K562 (cell line): ENCODE data around the gene CADM2. TPM values are rescaled to one million over a fixed set of nuclear protein-coding genes. Genes with fewer than 3 reads are reported as not detected.

Experiments
- ATAC-seq: fragments of 200-7000 bp; cut with Tn5 transposase; 3 replicates; pipeline ENCODE4 v1.9.1; 2020; ENCODE audit warnings: moderate library complexity
- BruUV-seq: library from RNA; stranded (reverse); fragments of 400-500 nt; replicated peaks from 2 replicates; lab custom pipeline; 2021; lab: Mats Ljungman, UMichigan
- CTCF ChIA-PET: fragments of 300-600 bp; formaldehyde crosslinking; extraction: SDS; loops from one replicate; lab custom pipeline; 2021; ENCODE audit warnings: low intra/inter-chr PET ratio; lab: Yijun Ruan, JAX
- POLR2A ChIA-PET: fragments of 300-600, 350-650 bp; sonication (Branson Sonifier 250); formaldehyde crosslinking; extraction: SDS; loops from one replicate; lab custom pipeline; 2021; ENCODE audit warnings: antibody characterized with exemption, inconsistent platforms; lab: Yijun Ruan, JAX
- DNase-seq, 4 experiments: peaks; one replicate each; pipeline versions ENCODE4 v3.0.0 to v3.0.0-alpha.2; 2011 to 2018; ENCODE audit warnings: low spot score in 3 of 4, mixed read lengths in 3 of 4; ENCODE audit errors: extremely low read depth in 1 of 4
- FAIRE-seq: peaks from 2 replicates; lab custom pipeline; 2011; peaks lifted over from hg19 to GRCh38; lab: Jason Lieb, UNC
- H2AFZ ChIP-seq: 2 replicates; pipeline ENCODE4 v1.6.0; 2011; ENCODE audit warnings: low read depth, low read length, control low read depth, inconsistent platforms
- H3K27ac ChIP-seq: fragments of 200-600 bp; 3 replicates; pipeline ENCODE4 v1.8.0; 2011; ENCODE audit warnings: low read depth, mild to moderate bottlenecking, control low read depth, inconsistent platforms, low read length, moderate library complexity, mixed read lengths; ENCODE audit errors: extremely low read depth
- H3K27me3 ChIP-seq, 2 experiments: fragments of 300-600 bp in 1 of 2; 2 replicates in 1 of 2; 3 replicates in 1 of 2; pipeline versions ENCODE4 v1.6.0 to v1.8.0; 2011; ENCODE audit warnings: inconsistent platforms in 2 of 2, low read length in 2 of 2, mild to moderate bottlenecking in 1 of 2, mixed read lengths in 1 of 2, moderate library complexity in 1 of 2; ENCODE audit not compliant: control insufficient read depth in 2 of 2, insufficient read depth in 2 of 2
- H3K36me3 ChIP-seq: fragments of 300-600 bp; 3 replicates; pipeline ENCODE4 v1.8.0; 2011; ENCODE audit warnings: mild to moderate bottlenecking, low read length, inconsistent platforms; ENCODE audit not compliant: control insufficient read depth, insufficient read depth
- H3K4me1 ChIP-seq, 2 experiments: fragments of 200-600 bp in 1 of 2; replicated peaks in 1 of 2; 2 replicates in 1 of 2; 3 replicates in 1 of 2; pipeline versions ENCODE4 v1.5.1 to v1.8.0; 2011; ENCODE audit warnings: inconsistent platforms in 2 of 2, low read length in 2 of 2, mild to moderate bottlenecking in 1 of 2, mixed read lengths in 1 of 2, moderate library complexity in 1 of 2; ENCODE audit not compliant: control insufficient read depth in 2 of 2, insufficient read depth in 2 of 2
- H3K4me2 ChIP-seq: 2 replicates; pipeline ENCODE4 v1.6.1; 2011; ENCODE audit warnings: low read length, control low read depth, inconsistent platforms, mixed read lengths; ENCODE audit not compliant: insufficient read depth
- H3K4me3 ChIP-seq: fragments of 200-600 bp; sonication (generic), shearing (Covaris generic); 2 replicates; pipeline ENCODE4 v1.5.1; 2016; ENCODE audit warnings: control low read depth, inconsistent platforms
- H3K79me2 ChIP-seq: fragments of 200-600 bp; 3 replicates; pipeline ENCODE4 v1.8.0; 2011; ENCODE audit warnings: low read length, inconsistent platforms; ENCODE audit not compliant: control insufficient read depth, insufficient read depth
- H3K9ac ChIP-seq, 2 experiments: 2 replicates each; pipeline versions ENCODE4 v1.6.0 to v1.6.1; 2011; ENCODE audit warnings: low read depth in 2 of 2, low read length in 2 of 2, control low read depth in 1 of 2, inconsistent platforms in 1 of 2, mild to moderate bottlenecking in 1 of 2, mixed read lengths in 1 of 2; ENCODE audit not compliant: insufficient read depth in 1 of 2
- H3K9me1 ChIP-seq: one replicate; pipeline ENCODE4 v1.6.0; 2011; ENCODE audit warnings: inconsistent platforms, mild to moderate bottlenecking, low read length, moderate library complexity; ENCODE audit not compliant: control insufficient read depth, insufficient read depth
- H3K9me3 ChIP-seq: replicated peaks from 2 replicates; pipeline ENCODE4 v1.5.1; 2011; ENCODE audit warnings: low read depth, low read length, inconsistent platforms; ENCODE audit not compliant: control insufficient read depth, insufficient read depth
- H4K20me1 ChIP-seq: replicated peaks from 2 replicates; pipeline ENCODE4 v1.6.1; 2011; ENCODE audit warnings: low read length, inconsistent platforms, mixed read lengths; ENCODE audit not compliant: control insufficient read depth, insufficient read depth
- CC2D1A ChIP-seq: fragments of 450-650 bp; IDR thresholded peaks from 2 replicates; pipeline ENCODE4 v1.6.1; 2017; ENCODE audit warnings: mild to moderate bottlenecking
- ETS2 ChIP-seq: IDR thresholded peaks from 2 replicates; pipeline ENCODE4 v1.6.1; 2016; ENCODE audit warnings: borderline replicate concordance, missing genetic modification characterization, mild to moderate bottlenecking, moderate library complexity, missing compliant biosample characterization; ENCODE audit not compliant: poor library complexity, severe bottlenecking
- LARP7 ChIP-seq: fragments of 450-650 bp; IDR thresholded peaks from 2 replicates; pipeline ENCODE4 v1.6.1; 2016
- SRSF3 ChIP-seq: fragments of 200-400 bp; formaldehyde crosslinking; IDR thresholded peaks from 2 replicates; pipeline ENCODE4 v1.6.1; 2016; ENCODE audit warnings: mild to moderate bottlenecking, low read length, moderate library complexity; ENCODE audit not compliant: insufficient read depth
- ZNF175 ChIP-seq: fragments of 200-800 bp; sonication (Bioruptor generic); IDR thresholded peaks from 2 replicates; pipeline ENCODE4 v1.6.1; 2016; ENCODE audit warnings: low read depth, mild to moderate bottlenecking, missing genetic modification characterization, missing compliant biosample characterization
- WGBS: fragments of 100-300 bp; shearing (Covaris generic); methylation state at CpG from one replicate; pipeline ENCODE4 v1.1.6; 2016; ENCODE audit warnings: low coverage, mixed read lengths; ENCODE audit not compliant: insufficient coverage; ENCODE audit errors: missing lambda C conversion rate; 5-methylcytosine and 5-hydroxymethylcytosine counted together
- in situ Hi-C: fragments of 300-500 bp; cut with MboI; formaldehyde crosslinking; loops from 4 replicates; pipeline ENCODE4 v1.15.0; 2018; ENCODE audit warnings: inconsistent platforms, mixed read lengths
- intact Hi-C: fragments of 100-400 bp; cut with micrococcal nuclease; formaldehyde crosslinking; loops from 2 replicates; pipeline ENCODE4 v1.14.2; 2022
- polyA plus RNA-seq, 8 experiments: library from polyadenylated mRNA; depleted of rRNA in 4 of 8; stranded (reverse) in 5 of 8; unstranded in 3 of 8; fragments of >200 nt; fragmentation: Nextera tagmentation in 2 of 8; fragmentation: Illumina TruSeq in 1 of 8; extraction: Ambion mirVana in 2 of 8; extraction: Trizol in 1 of 8; gene quantifications; 2 replicates each; pipeline versions ENCODE4 v1.2.1 to v1.2.3, GENCODE V29; 2011 to 2014; ENCODE audit warnings: inconsistent platforms in 1 of 8, missing spikeins in 1 of 8
- total RNA-seq, 7 experiments: library from RNA; depleted of rRNA in 6 of 7; stranded (reverse); fragments of >200 nt in 6 of 7; fragmentation: Illumina TruSeq in 2 of 7; extraction: Trizol in 2 of 7; gene quantifications; 2 replicates each; pipeline versions ENCODE4 v1.2.1 to v1.2.3, GENCODE V29; 2011 to 2021; ENCODE audit warnings: low replicate concordance in 1 of 7
- TF ChIP-seq, protein P1 (sequence below): fragments of 200-800 bp; sonication (Bioruptor generic); IDR thresholded peaks from 2 replicates; pipeline ENCODE4 v1.6.1; 2016; ENCODE audit warnings: missing genetic modification characterization, missing compliant biosample characterization
- TF ChIP-seq, protein P2 (sequence below): sonication (generic); formaldehyde crosslinking; IDR thresholded peaks from 2 replicates; pipeline ENCODE4 v1.8.0; 2023; ENCODE audit warnings: mild to moderate bottlenecking, missing genetic modification reagents

Gene CADM2
- total and polyA plus RNA-seq, 9 of the 15 experiments (the other 6 are each of a cell fraction or from before 2014, with no cell fraction given): 0.11 to 3.2 (median 0.95) TPM

DNA sequence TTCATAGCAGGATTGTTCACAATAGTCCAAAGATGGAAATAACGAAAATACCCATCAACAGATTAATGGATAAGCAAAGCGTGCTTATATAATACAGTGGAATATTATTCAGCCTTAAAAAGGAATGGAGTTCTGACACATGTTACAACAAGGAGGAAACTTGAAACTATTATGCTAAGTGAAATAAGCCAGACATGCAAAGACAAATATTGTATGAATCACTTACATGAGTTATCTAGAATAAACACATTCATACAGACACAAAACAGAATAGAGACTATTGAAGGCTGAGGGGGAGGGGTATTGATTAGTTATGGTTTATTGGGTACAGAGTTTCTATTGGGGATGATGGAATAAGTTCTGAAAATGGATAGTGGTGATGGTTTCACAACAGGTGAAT, 438.6 kb downstream of the CADM2 start:
- H3K9ac ChIP-seq: no peak overlapping the region
- no TSS peak for BruUV-seq
- TF ChIP-seq, protein P1, sequence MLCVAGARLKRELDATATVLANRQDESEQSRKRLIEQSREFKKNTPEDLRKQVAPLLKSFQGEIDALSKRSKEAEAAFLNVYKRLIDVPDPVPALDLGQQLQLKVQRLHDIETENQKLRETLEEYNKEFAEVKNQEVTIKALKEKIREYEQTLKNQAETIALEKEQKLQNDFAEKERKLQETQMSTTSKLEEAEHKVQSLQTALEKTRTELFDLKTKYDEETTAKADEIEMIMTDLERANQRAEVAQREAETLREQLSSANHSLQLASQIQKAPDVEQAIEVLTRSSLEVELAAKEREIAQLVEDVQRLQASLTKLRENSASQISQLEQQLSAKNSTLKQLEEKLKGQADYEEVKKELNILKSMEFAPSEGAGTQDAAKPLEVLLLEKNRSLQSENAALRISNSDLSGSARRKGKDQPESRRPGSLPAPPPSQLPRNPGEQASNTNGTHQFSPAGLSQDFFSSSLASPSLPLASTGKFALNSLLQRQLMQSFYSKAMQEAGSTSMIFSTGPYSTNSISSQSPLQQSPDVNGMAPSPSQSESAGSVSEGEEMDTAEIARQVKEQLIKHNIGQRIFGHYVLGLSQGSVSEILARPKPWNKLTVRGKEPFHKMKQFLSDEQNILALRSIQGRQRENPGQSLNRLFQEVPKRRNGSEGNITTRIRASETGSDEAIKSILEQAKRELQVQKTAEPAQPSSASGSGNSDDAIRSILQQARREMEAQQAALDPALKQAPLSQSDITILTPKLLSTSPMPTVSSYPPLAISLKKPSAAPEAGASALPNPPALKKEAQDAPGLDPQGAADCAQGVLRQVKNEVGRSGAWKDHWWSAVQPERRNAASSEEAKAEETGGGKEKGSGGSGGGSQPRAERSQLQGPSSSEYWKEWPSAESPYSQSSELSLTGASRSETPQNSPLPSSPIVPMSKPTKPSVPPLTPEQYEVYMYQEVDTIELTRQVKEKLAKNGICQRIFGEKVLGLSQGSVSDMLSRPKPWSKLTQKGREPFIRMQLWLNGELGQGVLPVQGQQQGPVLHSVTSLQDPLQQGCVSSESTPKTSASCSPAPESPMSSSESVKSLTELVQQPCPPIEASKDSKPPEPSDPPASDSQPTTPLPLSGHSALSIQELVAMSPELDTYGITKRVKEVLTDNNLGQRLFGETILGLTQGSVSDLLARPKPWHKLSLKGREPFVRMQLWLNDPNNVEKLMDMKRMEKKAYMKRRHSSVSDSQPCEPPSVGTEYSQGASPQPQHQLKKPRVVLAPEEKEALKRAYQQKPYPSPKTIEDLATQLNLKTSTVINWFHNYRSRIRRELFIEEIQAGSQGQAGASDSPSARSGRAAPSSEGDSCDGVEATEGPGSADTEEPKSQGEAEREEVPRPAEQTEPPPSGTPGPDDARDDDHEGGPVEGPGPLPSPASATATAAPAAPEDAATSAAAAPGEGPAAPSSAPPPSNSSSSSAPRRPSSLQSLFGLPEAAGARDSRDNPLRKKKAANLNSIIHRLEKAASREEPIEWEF (CRISPR knock-in tag): no peak
- no peak for TF ChIP-seq ZNF175
- no peak for TF ChIP-seq SRSF3
- TF ChIP-seq, protein P2, sequence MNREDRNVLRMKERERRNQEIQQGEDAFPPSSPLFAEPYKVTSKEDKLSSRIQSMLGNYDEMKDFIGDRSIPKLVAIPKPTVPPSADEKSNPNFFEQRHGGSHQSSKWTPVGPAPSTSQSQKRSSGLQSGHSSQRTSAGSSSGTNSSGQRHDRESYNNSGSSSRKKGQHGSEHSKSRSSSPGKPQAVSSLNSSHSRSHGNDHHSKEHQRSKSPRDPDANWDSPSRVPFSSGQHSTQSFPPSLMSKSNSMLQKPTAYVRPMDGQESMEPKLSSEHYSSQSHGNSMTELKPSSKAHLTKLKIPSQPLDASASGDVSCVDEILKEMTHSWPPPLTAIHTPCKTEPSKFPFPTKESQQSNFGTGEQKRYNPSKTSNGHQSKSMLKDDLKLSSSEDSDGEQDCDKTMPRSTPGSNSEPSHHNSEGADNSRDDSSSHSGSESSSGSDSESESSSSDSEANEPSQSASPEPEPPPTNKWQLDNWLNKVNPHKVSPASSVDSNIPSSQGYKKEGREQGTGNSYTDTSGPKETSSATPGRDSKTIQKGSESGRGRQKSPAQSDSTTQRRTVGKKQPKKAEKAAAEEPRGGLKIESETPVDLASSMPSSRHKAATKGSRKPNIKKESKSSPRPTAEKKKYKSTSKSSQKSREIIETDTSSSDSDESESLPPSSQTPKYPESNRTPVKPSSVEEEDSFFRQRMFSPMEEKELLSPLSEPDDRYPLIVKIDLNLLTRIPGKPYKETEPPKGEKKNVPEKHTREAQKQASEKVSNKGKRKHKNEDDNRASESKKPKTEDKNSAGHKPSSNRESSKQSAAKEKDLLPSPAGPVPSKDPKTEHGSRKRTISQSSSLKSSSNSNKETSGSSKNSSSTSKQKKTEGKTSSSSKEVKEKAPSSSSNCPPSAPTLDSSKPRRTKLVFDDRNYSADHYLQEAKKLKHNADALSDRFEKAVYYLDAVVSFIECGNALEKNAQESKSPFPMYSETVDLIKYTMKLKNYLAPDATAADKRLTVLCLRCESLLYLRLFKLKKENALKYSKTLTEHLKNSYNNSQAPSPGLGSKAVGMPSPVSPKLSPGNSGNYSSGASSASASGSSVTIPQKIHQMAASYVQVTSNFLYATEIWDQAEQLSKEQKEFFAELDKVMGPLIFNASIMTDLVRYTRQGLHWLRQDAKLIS (CRISPR knock-in tag): no peak
- TF ChIP-seq ETS2: no peak
- no peak for TF ChIP-seq CC2D1A
- no peak for TF ChIP-seq LARP7

More for the DNA sequence above, 438.6 kb downstream of the CADM2 start:
- no peak for FAIRE-seq
- H3K36me3 ChIP-seq: no peaks in the 10 kb centered on the region
- H3K4me2 ChIP-seq: no peak overlapping the region
- ChIA-PET CTCF (no interaction called here), POLR2A (no interaction called here)
- H3K79me2 ChIP-seq: no peaks in the 10 kb centered on the region
- H3K9me3 ChIP-seq: no peaks in the 10 kb centered on the region
- no peaks in the 10 kb centered on the region for H3K27me3 ChIP-seq
- H4K20me1 ChIP-seq: no peaks in the 10 kb centered on the region
- in situ Hi-C loops: no loop called here
- no peak for DNase-seq
- no peaks in the 10 kb centered on the region for H3K4me1 ChIP-seq
- no peak overlapping the region for H2AFZ ChIP-seq
- intact Hi-C loops: no loop called here
- no peaks in the 10 kb centered on the region for H3K9me1 ChIP-seq
- no peak overlapping the region for H3K27ac ChIP-seq
- WGBS: 8% methylated on average over 2 of the region's 2 CpGs
- ATAC-seq: no peak
- no peak overlapping the region for H3K4me3 ChIP-seq
